ENCODE results near the gene PCYOX1L.

The PCYOX1L gene

GRCh38 chr5:149411738-149412519 lies 54.1 kb downstream of the PCYOX1L start:
- H3K36me3 ChIP-seq (ENCODE audit: control insufficient read depth, insufficient read depth, low read length), result no peaks in the 10 kb centered on the region
- no peak for DNase-seq (ENCODE audit: extremely low read depth, insufficient read length)
- TF ChIP-seq, protein P1, sequence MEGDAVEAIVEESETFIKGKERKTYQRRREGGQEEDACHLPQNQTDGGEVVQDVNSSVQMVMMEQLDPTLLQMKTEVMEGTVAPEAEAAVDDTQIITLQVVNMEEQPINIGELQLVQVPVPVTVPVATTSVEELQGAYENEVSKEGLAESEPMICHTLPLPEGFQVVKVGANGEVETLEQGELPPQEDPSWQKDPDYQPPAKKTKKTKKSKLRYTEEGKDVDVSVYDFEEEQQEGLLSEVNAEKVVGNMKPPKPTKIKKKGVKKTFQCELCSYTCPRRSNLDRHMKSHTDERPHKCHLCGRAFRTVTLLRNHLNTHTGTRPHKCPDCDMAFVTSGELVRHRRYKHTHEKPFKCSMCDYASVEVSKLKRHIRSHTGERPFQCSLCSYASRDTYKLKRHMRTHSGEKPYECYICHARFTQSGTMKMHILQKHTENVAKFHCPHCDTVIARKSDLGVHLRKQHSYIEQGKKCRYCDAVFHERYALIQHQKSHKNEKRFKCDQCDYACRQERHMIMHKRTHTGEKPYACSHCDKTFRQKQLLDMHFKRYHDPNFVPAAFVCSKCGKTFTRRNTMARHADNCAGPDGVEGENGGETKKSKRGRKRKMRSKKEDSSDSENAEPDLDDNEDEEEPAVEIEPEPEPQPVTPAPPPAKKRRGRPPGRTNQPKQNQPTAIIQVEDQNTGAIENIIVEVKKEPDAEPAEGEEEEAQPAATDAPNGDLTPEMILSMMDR (IDR thresholded peaks at IDR 0.05; ENCODE audit: insufficient read depth, low read length, poor library complexity, severe bottlenecking), result no peak
- H3K4me3 ChIP-seq (replicated peaks; ENCODE audit: low read depth, low read length), result no peak overlapping the region
- peaks cover 1% of the 10 kb centered on the region; the same call in 1 of the 2 replicates for H3K27me3 ChIP-seq (replicated peaks; ENCODE audit: control insufficient read depth, insufficient read depth, low read length)

GRCh38 chr5:149412783-149413476 lies 55.1 kb downstream of the PCYOX1L start:
- no peak overlapping the region for H3K4me3 ChIP-seq (replicated peaks; ENCODE audit: low read depth, low read length)
- TF ChIP-seq, protein P1 (IDR thresholded peaks at IDR 0.05; ENCODE audit: insufficient read depth, low read length, poor library complexity, severe bottlenecking), result no peak
- H3K36me3 ChIP-seq (ENCODE audit: control insufficient read depth, insufficient read depth, low read length), result no peaks in the 10 kb centered on the region
- no peak for DNase-seq (ENCODE audit: extremely low read depth, insufficient read length)
- peaks cover 2% of the 10 kb centered on the region; the same call in 1 of the 2 replicates for H3K27me3 ChIP-seq (replicated peaks; ENCODE audit: control insufficient read depth, insufficient read depth, low read length)

- Histone ChIP-seq H3K4me3 (replicated peaks; ENCODE audit: low read depth, low read length) (no peak overlapping the region), H3K36me3 (ENCODE audit: control insufficient read depth, insufficient read depth, low read length) (no peaks in the 10 kb centered on the region), H3K27me3 (replicated peaks; ENCODE audit: control insufficient read depth, insufficient read depth, low read length) (peaks cover 4% of the 10 kb centered on the region; the same call in 1 of the 2 replicates)
- TF ChIP-seq, protein P1 (IDR thresholded peaks at IDR 0.05; ENCODE audit: insufficient read depth, low read length, poor library complexity, severe bottlenecking), result no peak
- no peak for DNase-seq (ENCODE audit: extremely low read depth, insufficient read length)
These were observed 55.8 kb downstream of the PCYOX1L start for GRCh38 chr5:149413477-149414210.

- TF ChIP-seq, protein P1 (IDR thresholded peaks at IDR 0.05; ENCODE audit: insufficient read depth, low read length, poor library complexity, severe bottlenecking), result no peak
These were observed 56.7 kb downstream of the PCYOX1L start for GRCh38 chr5:149414405-149415065.

More at GRCh38 chr5:149414405-149415065, 56.7 kb downstream of the PCYOX1L start:
- H3K27me3 ChIP-seq (replicated peaks; ENCODE audit: control insufficient read depth, insufficient read depth, low read length), result peaks cover 4% of the 10 kb centered on the region; the same call in 1 of the 2 replicates
- H3K36me3 ChIP-seq (ENCODE audit: control insufficient read depth, insufficient read depth, low read length), result no peaks in the 10 kb centered on the region
- DNase-seq (ENCODE audit: extremely low read depth, insufficient read length), result no peak
- no peak overlapping the region for H3K4me3 ChIP-seq (replicated peaks; ENCODE audit: low read depth, low read length)
